GM12878 (cell line): Measurements from ENCODE around the gene RFX3. TPM values are rescaled to one million over a fixed set of nuclear protein-coding genes. Genes with fewer than 3 reads are reported as not detected.

Experiments used
- ATF7 ChIP-seq: fragments of 450-650 bp; IDR thresholded peaks from 2 replicates; pipeline ENCODE4 v1.6.1; 2016; ENCODE audit warnings: low read depth, mild to moderate bottlenecking
- BCL11A ChIP-seq: IDR thresholded peaks from 2 replicates; pipeline ENCODE4 v1.6.1; 2011; ENCODE audit warnings: low read depth, low read length
- BMI1 ChIP-seq: fragments of 450-650 bp; IDR thresholded peaks from 2 replicates; pipeline ENCODE4 v1.6.1; 2016; ENCODE audit warnings: mild to moderate bottlenecking, moderate library complexity, borderline replicate concordance
- CBFB ChIP-seq: IDR thresholded peaks from 2 replicates; pipeline ENCODE4 v1.6.1; 2016; ENCODE audit warnings: antibody characterized with exemption, low read depth
- CHD1 ChIP-seq: IDR thresholded peaks from 2 replicates; pipeline ENCODE4 v1.6.1; 2012; ENCODE audit warnings: low read depth, low read length, improper control_type of control experiment
- DPF2 ChIP-seq: fragments of 450-650 bp; IDR thresholded peaks from 2 replicates; pipeline ENCODE4 v1.6.1; 2017; ENCODE audit warnings: mild to moderate bottlenecking
- EED ChIP-seq: sonication (generic); IDR thresholded peaks from 2 replicates; pipeline ENCODE4 v1.6.1; 2016; ENCODE audit warnings: antibody characterized with exemption, low read depth
- EGR1 ChIP-seq, 2 experiments: IDR thresholded peaks; 1 replicate in 1 of 2; 2 replicates in 1 of 2; pipeline ENCODE4 v1.6.1; 2011 to 2012; ENCODE audit warnings: low read depth in 2 of 2, low read length in 2 of 2, borderline replicate concordance in 1 of 2, mild to moderate bottlenecking in 1 of 2, moderate library complexity in 1 of 2
- IKZF1 ChIP-seq: fragments of 450-650 bp; conservative IDR thresholded peaks from 2 replicates; pipeline ENCODE4 v1.6.1; 2017; ENCODE audit warnings: antibody characterized with exemption, mild to moderate bottlenecking
- NBN ChIP-seq: fragments of 450-650 bp; IDR thresholded peaks from 2 replicates; pipeline ENCODE4 v1.6.1; 2016
- RAD21 ChIP-seq: IDR thresholded peaks from 2 replicates; pipeline ENCODE4 v1.6.1; 2011; ENCODE audit warnings: mild to moderate bottlenecking, low read depth, low read length, moderate library complexity; ENCODE audit not compliant: insufficient read depth
- RB1 ChIP-seq: fragments of 450-650 bp; formaldehyde crosslinking; IDR thresholded peaks from 2 replicates; pipeline ENCODE4 v1.6.1; 2017; ENCODE audit warnings: mild to moderate bottlenecking, borderline replicate concordance
- RBBP5 ChIP-seq: fragments of 200-600 bp; sonication (generic); conservative IDR thresholded peaks from 2 replicates; pipeline ENCODE4 v1.6.1; 2016
- RCOR1 ChIP-seq: conservative IDR thresholded peaks from 2 replicates; pipeline ENCODE4 v1.6.1; 2012; ENCODE audit warnings: low read depth, low read length, improper control_type of control experiment
- RUNX3 ChIP-seq: IDR thresholded peaks from 2 replicates; pipeline ENCODE4 v1.6.1; 2012; ENCODE audit warnings: low read length, inconsistent platforms
- SKIL ChIP-seq: fragments of 450-650 bp; IDR thresholded peaks from 2 replicates; pipeline ENCODE4 v1.6.1; 2017; ENCODE audit warnings: mild to moderate bottlenecking, low read depth, inconsistent platforms; ENCODE audit not compliant: poor library complexity, severe bottlenecking
- SMAD1 ChIP-seq: fragments of 450-650 bp; IDR thresholded peaks from 2 replicates; pipeline ENCODE4 v1.6.1; 2018; ENCODE audit warnings: mild to moderate bottlenecking, low read depth; ENCODE audit not compliant: partially characterized antibody
- STAT1 ChIP-seq: fragments of 450-650 bp; conservative IDR thresholded peaks from 2 replicates; pipeline ENCODE4 v1.6.1; 2014; ENCODE audit warnings: antibody characterized with exemption, mild to moderate bottlenecking
- USF1 ChIP-seq: IDR thresholded peaks from 2 replicates; pipeline ENCODE4 v1.6.1; 2011; ENCODE audit warnings: borderline replicate concordance, low read depth, mild to moderate bottlenecking, moderate library complexity, mixed read lengths, low read length; ENCODE audit not compliant: insufficient read depth; ENCODE audit errors: extremely low read length
- YY1 ChIP-seq: IDR thresholded peaks from 2 replicates; pipeline ENCODE4 v1.6.1; 2011; ENCODE audit warnings: low read depth, mild to moderate bottlenecking, low read length
- ZBTB11 ChIP-seq: fragments of 450-650 bp; formaldehyde crosslinking; IDR thresholded peaks from 2 replicates; pipeline ENCODE4 v1.5.0; 2022; ENCODE audit warnings: mild to moderate bottlenecking, missing genetic modification characterization
- ZBTB4 ChIP-seq: fragments of 450-650 bp; formaldehyde crosslinking; IDR thresholded peaks from 2 replicates; pipeline ENCODE4 v1.4.0; 2022; ENCODE audit warnings: mild to moderate bottlenecking, moderate library complexity
- polyA plus RNA-seq, 11 experiments: library from polyadenylated mRNA; depleted of rRNA in 4 of 11; unstranded in 6 of 11; stranded (reverse) in 5 of 11; fragments of >200 nt; fragmentation: Nextera tagmentation in 4 of 11; fragmentation: Illumina TruSeq in 1 of 11; extraction: Ambion mirVana in 4 of 11; extraction: Trizol in 1 of 11; gene quantifications; 1 replicate in 1 of 11; 2 replicates in 10 of 11; pipeline versions ENCODE4 v1.2.1 to v1.2.3, GENCODE V29; 2011 to 2016; ENCODE audit warnings: inconsistent platforms in 2 of 11, missing spikeins in 2 of 11, low read depth in 1 of 11
- total RNA-seq, 4 experiments: library from RNA; depleted of rRNA in 3 of 4; stranded (reverse); fragments of >200 nt in 3 of 4; fragmentation: Illumina TruSeq in 1 of 4; extraction: Trizol in 1 of 4; gene quantifications; 2 replicates each; pipeline versions ENCODE4 v1.2.1 to v1.2.3, GENCODE V29; 2013 to 2021

Gene RFX3
- total and polyA plus RNA-seq, 10 of the 15 experiments (the other 5 are each of a cell fraction or from before 2014, with no cell fraction given): 1.2 to 26.4 (median 6.7) TPM

- TF ChIP-seq CBFB: no peak
- 0 out of 2 replicates have a peak, but pooled peaks have one; percentile 32 for TF ChIP-seq CHD1
- peak; percentile 32; the same call in 1 of the 2 replicates for TF ChIP-seq RB1
- TF ChIP-seq SKIL: peak; percentile 64
- TF ChIP-seq DPF2: peak; percentile 55
- TF ChIP-seq RBBP5: no peak
- no peak for TF ChIP-seq EGR1 (IDR thresholded peaks at IDR 0.05; ENCODE audit: borderline replicate concordance in 1 of 2, low read depth in 2 of 2, low read length in 2 of 2)
- no peak for TF ChIP-seq ZBTB4 (CRISPR knock-in tag)
- TF ChIP-seq IKZF1: peak; percentile 87
- no peak for TF ChIP-seq STAT1
- TF ChIP-seq SMAD1: peak; percentile 65
- TF ChIP-seq BCL11A: peak; percentile 13; the same call in 1 of the 2 replicates
- TF ChIP-seq RAD21: no peak
- no peak for TF ChIP-seq ZBTB11
- TF ChIP-seq NBN: peak; percentile 78
- no peak for TF ChIP-seq USF1
- no peak; the same call in 1 of the 2 replicates for TF ChIP-seq BMI1
- no peak for TF ChIP-seq RCOR1
- TF ChIP-seq RUNX3: peak; percentile 64
- TF ChIP-seq EED: peak; percentile 25; the same call in 1 of the 2 replicates
- peak; percentile 65 for TF ChIP-seq ATF7
- TF ChIP-seq YY1: no peak
Measured at GRCh38 chr9:3508521-3509291, 17.1 kb downstream of the RFX3 start (continued).
